Activated B cell treated with CpG ODN at 0.5 μM for 24 hours (primary cell): Measurements from ENCODE around the gene TNFAIP3. TPM values are rescaled to one million over a fixed set of nuclear protein-coding genes. Genes with fewer than 3 reads are reported as not detected.
A peak's percentile ranks its signal among the peaks of the same experiment; 100 is the strongest.

Source experiments
- ATAC-seq: fragments of 200-7000 bp; cut with Tn5 transposase; one replicate; pipeline ENCODE4 v1.10.0; 2021; ENCODE audit warnings: low read depth, mild to moderate bottlenecking, moderate library complexity
- CTCF ChIA-PET: fragments of 350-600 bp; sonication (Branson Sonifier 250); formaldehyde crosslinking; loops from one replicate; lab custom pipeline; 2021; ENCODE audit warnings: antibody characterized with exemption; lab: Charles Lee
- POLR2A ChIA-PET: fragments of 350-600 bp; sonication (Branson Sonifier 250); formaldehyde crosslinking; loops from one replicate; lab custom pipeline; 2021; ENCODE audit warnings: antibody characterized with exemption; lab: Charles Lee
- DNase-seq: peaks from one replicate; pipeline ENCODE4 v3.0.0; 2022
- H3K27ac Mint-ChIP-seq: one replicate; pipeline ENCODE4 v1.8.0; 2020; ENCODE audit warnings: mixed read lengths
- H3K27me3 Mint-ChIP-seq: one replicate; pipeline ENCODE4 v1.8.0; 2021; ENCODE audit warnings: mixed read lengths
- H3K36me3 Mint-ChIP-seq: one replicate; pipeline ENCODE4 v1.8.0; 2021; ENCODE audit warnings: low read depth, mixed read lengths
- H3K4me1 Mint-ChIP-seq: one replicate; pipeline ENCODE4 v1.8.0; 2021; ENCODE audit warnings: mixed read lengths
- H3K4me3 Mint-ChIP-seq: one replicate; pipeline ENCODE4 v1.8.0; 2020; ENCODE audit warnings: mild to moderate bottlenecking, mixed read lengths
- H3K9me3 Mint-ChIP-seq: one replicate; pipeline ENCODE4 v1.8.0; 2020; ENCODE audit warnings: mixed read lengths
- intact Hi-C: fragments of 100-400 bp; cut with micrococcal nuclease; formaldehyde crosslinking; loops from one replicate; pipeline ENCODE4 v1.15.1; 2024
- total RNA-seq: library from RNA; stranded (reverse); gene quantifications from 2 replicates; pipeline ENCODE4 v1.2.3, GENCODE V29; 2022
- TF ChIP-seq, protein P1 (sequence below): fragments of 200-600 bp; IDR thresholded peaks from one replicate; pipeline ENCODE4 v1.8.0; 2022; ENCODE audit warnings: antibody characterized with exemption, mild to moderate bottlenecking

Gene TNFAIP3
- total RNA-seq, 1 donor from 2014 or later = 226 TPM

DNA sequence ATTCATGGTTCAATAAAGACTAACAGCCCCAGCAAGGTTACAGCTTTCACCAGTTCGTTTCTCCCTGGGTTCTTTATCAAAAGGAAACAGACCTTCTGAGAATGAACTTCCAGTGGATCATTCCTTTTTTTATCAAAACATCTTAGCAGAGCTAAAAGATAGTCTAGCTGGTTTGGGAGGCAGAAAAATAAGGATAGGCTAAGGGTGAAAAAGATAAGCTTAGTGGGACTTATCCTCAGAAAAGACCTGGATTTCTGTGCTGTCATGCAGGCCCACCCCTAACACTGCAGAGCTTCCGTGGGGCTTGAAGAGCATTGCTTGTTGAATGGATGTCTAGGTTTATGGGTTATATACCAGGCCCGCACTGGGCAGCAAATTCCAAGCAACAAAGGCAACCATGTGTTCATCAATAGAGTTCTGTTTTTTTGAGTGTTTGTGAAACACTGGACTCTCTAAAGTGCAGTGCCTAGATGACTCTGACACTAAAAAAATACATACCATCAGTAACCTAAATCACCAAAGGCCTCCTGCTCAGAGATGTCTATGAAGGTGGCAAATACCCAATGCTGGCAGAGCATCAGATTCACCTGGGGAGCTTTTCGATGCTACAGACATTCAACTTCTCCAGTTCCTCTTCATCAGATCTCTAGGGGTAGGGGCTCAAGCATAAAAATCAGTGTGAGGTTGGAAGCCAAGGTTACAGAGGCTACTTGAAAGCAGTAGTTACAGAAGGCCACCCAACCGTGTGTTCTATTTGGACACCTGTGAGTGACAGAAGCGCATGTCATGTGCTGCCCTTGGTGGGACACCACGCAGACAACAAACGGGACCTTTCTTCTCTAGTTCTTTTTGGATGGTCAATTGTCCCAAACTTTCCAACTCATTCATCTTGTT is 53.0 kb downstream of the TNFAIP3 start:
- intact Hi-C loops = loop anchor here (1.0 kb wide), 2 partner anchors 8 to 9 kb away; no protein-coding TSS in a partner anchor
- DNase-seq (no peak), ATAC-seq (peak; percentile 92)
- TF ChIP-seq, protein P1, sequence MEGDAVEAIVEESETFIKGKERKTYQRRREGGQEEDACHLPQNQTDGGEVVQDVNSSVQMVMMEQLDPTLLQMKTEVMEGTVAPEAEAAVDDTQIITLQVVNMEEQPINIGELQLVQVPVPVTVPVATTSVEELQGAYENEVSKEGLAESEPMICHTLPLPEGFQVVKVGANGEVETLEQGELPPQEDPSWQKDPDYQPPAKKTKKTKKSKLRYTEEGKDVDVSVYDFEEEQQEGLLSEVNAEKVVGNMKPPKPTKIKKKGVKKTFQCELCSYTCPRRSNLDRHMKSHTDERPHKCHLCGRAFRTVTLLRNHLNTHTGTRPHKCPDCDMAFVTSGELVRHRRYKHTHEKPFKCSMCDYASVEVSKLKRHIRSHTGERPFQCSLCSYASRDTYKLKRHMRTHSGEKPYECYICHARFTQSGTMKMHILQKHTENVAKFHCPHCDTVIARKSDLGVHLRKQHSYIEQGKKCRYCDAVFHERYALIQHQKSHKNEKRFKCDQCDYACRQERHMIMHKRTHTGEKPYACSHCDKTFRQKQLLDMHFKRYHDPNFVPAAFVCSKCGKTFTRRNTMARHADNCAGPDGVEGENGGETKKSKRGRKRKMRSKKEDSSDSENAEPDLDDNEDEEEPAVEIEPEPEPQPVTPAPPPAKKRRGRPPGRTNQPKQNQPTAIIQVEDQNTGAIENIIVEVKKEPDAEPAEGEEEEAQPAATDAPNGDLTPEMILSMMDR = no peak
- Mint-ChIP-seq H3K36me3 (no peaks in the 10 kb centered on the region), H3K27ac (peak overlapping the region; percentile 33), H3K4me3 (no peak overlapping the region), H3K27me3 (no peaks in the 10 kb centered on the region), H3K9me3 (no peaks in the 10 kb centered on the region), H3K4me1 (peaks cover 34% of the 10 kb centered on the region)
- POLR2A ChIA-PET = interaction anchor here (1.0 to 2.0 kb wide), 5 partner anchors 11 to 109 kb away, joined by 3 to 12 read pairs (median 4); no protein-coding TSS in a partner anchor
- CTCF ChIA-PET = interaction anchor here (1.2 to 1.8 kb wide), 6 partner anchors 11 to 53 kb away, joined by 3 to 7 read pairs (median 4); partner anchors contain the start of gene TNFAIP3

DNA sequence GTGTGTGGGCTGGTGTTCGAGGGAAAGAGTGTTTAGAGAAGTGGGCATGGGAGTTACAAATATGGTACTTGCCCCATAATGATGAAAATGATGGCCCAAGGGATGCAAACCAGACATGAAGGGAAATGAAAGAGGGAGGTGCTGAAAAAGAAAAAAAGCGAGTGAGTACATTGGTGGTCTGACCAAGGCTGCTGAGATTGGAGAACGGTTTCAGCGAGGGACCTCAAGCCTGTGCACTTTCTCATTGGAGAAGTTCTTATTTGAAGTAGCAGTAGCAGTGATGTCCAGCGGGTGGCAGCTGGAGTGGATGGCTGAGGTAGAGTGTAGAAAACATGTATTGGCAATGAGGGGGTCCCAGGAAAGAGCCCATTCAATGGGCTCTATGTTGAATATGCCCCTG is 54.8 kb downstream of the TNFAIP3 start:
- Mint-ChIP-seq H3K36me3 (no peaks in the 10 kb centered on the region), H3K9me3 (no peaks in the 10 kb centered on the region), H3K27ac (no peak overlapping the region), H3K4me1 (peaks cover 50% of the 10 kb centered on the region), H3K4me3 (no peak overlapping the region), H3K27me3 (no peaks in the 10 kb centered on the region)
- CTCF ChIA-PET = interaction anchor here (1.7 to 1.8 kb wide), 2 partner anchors 23 to 47 kb away, joined by 4 read pairs; no protein-coding TSS in a partner anchor
- POLR2A ChIA-PET = no interaction called here
- ATAC-seq = peak; percentile 31
- TF ChIP-seq, protein P1 = no peak
- intact Hi-C loops = loop anchor here (1.0 kb wide), 1 partner anchor 23 kb away; no protein-coding TSS in a partner anchor
- DNase-seq = no peak

DNA sequence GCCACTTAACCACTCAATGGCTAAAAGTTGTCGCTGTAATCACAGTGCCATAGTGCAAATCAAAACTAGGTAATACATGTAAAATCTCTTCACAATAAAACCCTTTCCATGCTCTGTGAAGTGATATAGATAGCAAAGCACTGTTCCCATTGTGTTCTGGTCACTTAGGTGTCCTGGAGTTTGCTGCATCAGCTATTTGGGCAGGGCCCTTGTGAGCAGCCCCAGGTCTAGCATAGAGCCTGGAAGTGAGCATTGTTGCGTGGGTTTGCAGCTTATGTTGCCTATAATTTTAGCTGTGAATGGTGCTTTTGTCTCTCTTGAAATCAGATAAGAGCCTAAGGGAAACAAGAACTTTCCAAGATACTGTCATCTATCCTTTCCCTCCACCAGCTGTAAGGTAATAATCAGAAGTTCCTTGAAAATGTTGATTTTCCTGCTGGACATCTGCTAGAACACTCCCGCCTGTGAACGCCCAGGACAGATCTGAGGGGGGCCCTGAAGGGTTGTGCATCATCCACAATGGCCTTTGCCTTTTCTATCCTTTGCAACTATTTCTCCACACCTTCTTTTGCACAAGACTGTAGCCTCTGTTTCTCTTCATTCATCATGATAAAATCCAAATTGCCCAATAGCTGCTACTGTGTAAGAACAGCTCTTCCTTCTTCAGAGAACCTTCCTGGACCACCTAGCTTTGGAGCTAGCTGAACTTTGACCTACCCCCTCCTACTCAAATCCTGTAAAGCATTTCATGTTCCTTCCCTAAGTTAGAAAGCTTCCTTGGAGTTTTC is 57.0 kb downstream of the TNFAIP3 start:
- no peak for ATAC-seq
- no peak overlapping the region for H3K27ac Mint-ChIP-seq
- no peak overlapping the region for H3K4me3 Mint-ChIP-seq
- intact Hi-C loops = no loop called here
- ChIA-PET CTCF (interaction anchor here (2.0 kb wide), 1 partner anchor 20 kb away, joined by 7 read pairs; no protein-coding TSS in a partner anchor), POLR2A (interaction anchor here (0.6 to 1.3 kb wide), 3 partner anchors 19 to 112 kb away, joined by 3 to 5 read pairs (median 5); no protein-coding TSS in a partner anchor)
- TF ChIP-seq, protein P1 = no peak
- no peak for DNase-seq
- H3K9me3 Mint-ChIP-seq = no peaks in the 10 kb centered on the region
- H3K27me3 Mint-ChIP-seq = no peaks in the 10 kb centered on the region
- H3K36me3 Mint-ChIP-seq = no peaks in the 10 kb centered on the region
- H3K4me1 Mint-ChIP-seq = peaks cover 72% of the 10 kb centered on the region

DNA sequence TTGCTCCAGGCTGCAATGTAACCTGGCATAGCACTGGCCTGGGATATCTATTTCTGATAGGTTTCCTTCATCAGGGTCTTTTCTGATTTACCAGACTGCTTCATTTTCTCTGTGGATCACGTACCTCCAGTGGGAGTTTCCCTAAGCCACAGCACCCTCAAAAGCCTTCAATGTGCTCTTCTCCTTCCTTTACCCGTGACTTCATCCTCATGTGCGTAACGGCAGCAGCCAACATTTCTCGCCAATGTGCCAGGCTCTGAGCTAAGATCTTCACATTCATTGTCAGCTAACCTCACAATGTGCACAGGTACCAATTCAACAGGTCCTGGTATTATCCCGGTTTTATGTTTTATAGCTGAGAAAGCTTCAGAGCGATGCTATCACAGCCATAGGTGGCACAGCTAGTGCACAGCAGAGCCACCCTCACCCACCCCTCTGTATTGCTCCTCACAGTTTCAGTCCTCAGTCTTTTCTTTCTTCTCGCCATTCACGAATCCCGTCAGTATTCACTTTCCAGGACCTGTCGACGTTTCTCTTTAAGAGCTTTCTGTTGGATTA is 58.2 kb downstream of the TNFAIP3 start:
- no peaks in the 10 kb centered on the region for H3K27me3 Mint-ChIP-seq
- H3K9me3 Mint-ChIP-seq = no peaks in the 10 kb centered on the region
- no peak overlapping the region for H3K4me3 Mint-ChIP-seq
- ChIA-PET POLR2A (interaction anchor here (0.8 to 3.5 kb wide), 6 partner anchors 12 to 58 kb away, joined by 3 to 36 read pairs (median 15); partner anchors contain the start of gene TNFAIP3), CTCF (interaction anchor here (0.9 to 2.7 kb wide), 3 partner anchors 14 to 58 kb away, joined by 4 to 16 read pairs (median 6); partner anchors contain the start of gene TNFAIP3)
- DNase-seq (no peak), ATAC-seq (no peak)
- intact Hi-C loops = loop anchor here (5.0 kb wide), 1 partner anchor 113 kb away; no protein-coding TSS in a partner anchor
- H3K4me1 Mint-ChIP-seq = peaks cover 65% of the 10 kb centered on the region
- no peaks in the 10 kb centered on the region for H3K36me3 Mint-ChIP-seq
- H3K27ac Mint-ChIP-seq = peak overlapping the region; percentile 4
- TF ChIP-seq, protein P1 = no peak
